ENCODE data around the gene PRR29. TPM values are rescaled to one million over a fixed set of nuclear protein-coding genes. Genes with fewer than 3 reads are reported as not detected.

Gene PRR29
- total RNA-seq, 2 donors from 2014 or later: 0.09 to 0.74 TPM

GRCh38 chr17:63985387-63986140 lies 12.6 kb upstream of the PRR29 start:
- H3K4me1 ChIP-seq (replicated peaks): no peaks in the 10 kb centered on the region
- intact Hi-C loops (cut with DNase I): no loop called here
- no peaks in the 10 kb centered on the region for H3K27me3 ChIP-seq (replicated peaks; ENCODE audit: insufficient read depth)
- no peak overlapping the region for H3K27ac ChIP-seq
- TF ChIP-seq POLR2A (IDR thresholded peaks at IDR 0.05) (no peak), CTCF (IDR thresholded peaks at IDR 0.05) (no peak), POLR2AphosphoS5 (IDR thresholded peaks at IDR 0.05) (no peak)
- DNase-seq (ENCODE audit: low spot score): no peak
- H3K36me3 ChIP-seq: no peaks in the 10 kb centered on the region
- no peaks in the 10 kb centered on the region for H3K9me3 ChIP-seq
- WGBS: 93% methylated on average over 13 of the region's 13 CpGs
- no peak overlapping the region for H3K4me3 ChIP-seq

GRCh38 chr17:63986821-63987220 lies 11.3 kb upstream of the PRR29 start:
- Histone ChIP-seq H3K36me3 (no peaks in the 10 kb centered on the region), H3K9me3 (no peaks in the 10 kb centered on the region), H3K27me3 (replicated peaks; ENCODE audit: insufficient read depth) (no peaks in the 10 kb centered on the region), H3K4me3 (no peak overlapping the region), H3K27ac (no peak overlapping the region), H3K4me1 (replicated peaks) (no peaks in the 10 kb centered on the region)
- intact Hi-C loops (cut with DNase I): no loop called here
- TF ChIP-seq POLR2A (IDR thresholded peaks at IDR 0.05) (no peak), CTCF (IDR thresholded peaks at IDR 0.05) (no peak), POLR2AphosphoS5 (IDR thresholded peaks at IDR 0.05) (no peak)
- WGBS: 45% methylated on average over 3 of the region's 3 CpGs
- DNase-seq (ENCODE audit: low spot score): no peak

GRCh38 chr17:63987221-63988126 lies 10.7 kb upstream of the PRR29 start:
- Histone ChIP-seq H3K9me3 (no peaks in the 10 kb centered on the region), H3K27me3 (replicated peaks; ENCODE audit: insufficient read depth) (no peaks in the 10 kb centered on the region), H3K36me3 (no peaks in the 10 kb centered on the region), H3K4me3 (no peak overlapping the region), H3K27ac (no peak overlapping the region), H3K4me1 (replicated peaks) (no peaks in the 10 kb centered on the region)
- intact Hi-C loops (cut with DNase I): no loop called here
- no peak for TF ChIP-seq POLR2AphosphoS5 (IDR thresholded peaks at IDR 0.05)
- TF ChIP-seq POLR2A (IDR thresholded peaks at IDR 0.05): no peak
- no peak for TF ChIP-seq CTCF (IDR thresholded peaks at IDR 0.05)
- no peak for DNase-seq (ENCODE audit: low spot score)
- 85% methylated on average over 18 of the region's 18 CpGs for WGBS

DNA sequence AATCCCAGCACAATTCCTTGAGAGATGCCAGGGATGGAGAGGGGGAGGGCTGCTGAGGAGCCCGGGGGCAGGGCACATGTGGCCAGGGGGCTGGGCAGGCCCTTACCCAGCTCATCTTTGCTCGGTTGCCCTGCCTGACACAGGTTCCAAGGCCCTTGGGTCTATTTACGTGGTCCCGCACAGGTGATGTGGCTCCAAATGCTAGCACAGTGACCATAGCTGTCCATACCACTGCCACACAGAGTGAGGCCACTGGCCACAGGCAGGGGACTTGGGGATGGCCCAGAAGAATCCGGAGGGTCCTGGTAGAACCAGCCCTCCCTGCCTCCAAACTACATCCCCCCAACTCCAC lies 10.0 kb upstream of the PRR29 start:
- DNase-seq (ENCODE audit: low spot score): no peak
- Histone ChIP-seq H3K4me3 (no peak overlapping the region), H3K27me3 (replicated peaks; ENCODE audit: insufficient read depth) (no peaks in the 10 kb centered on the region), H3K9me3 (no peaks in the 10 kb centered on the region), H3K36me3 (no peaks in the 10 kb centered on the region), H3K27ac (no peak overlapping the region), H3K4me1 (replicated peaks) (no peaks in the 10 kb centered on the region)
- intact Hi-C loops (cut with DNase I): no loop called here
- TF ChIP-seq POLR2A (IDR thresholded peaks at IDR 0.05) (no peak), POLR2AphosphoS5 (IDR thresholded peaks at IDR 0.05) (no peak), CTCF (IDR thresholded peaks at IDR 0.05) (no peak)
- WGBS: 95% methylated on average over 5 of the region's 5 CpGs

All from prostate gland (tissue), 2 donors.